GM10248 (cell line): ENCODE measurements around the gene CDH15.

ENCODE experiments used
- CTCF ChIA-PET: fragments of 300-600 bp; sonication (Branson Sonifier 250); formaldehyde crosslinking; extraction: SDS; loops from one replicate; lab custom pipeline; 2021; ENCODE audit warnings: antibody characterized with exemption; lab: Yijun Ruan, JAX
- POLR2A ChIA-PET: fragments of 350-650 bp; sonication (Branson Sonifier 250); formaldehyde crosslinking; extraction: SDS; loops from one replicate; lab custom pipeline; 2020; ENCODE audit warnings: antibody characterized with exemption; lab: Yijun Ruan, JAX
- DNase-seq: peaks from one replicate; pipeline ENCODE4 v3.0.0; 2012; ENCODE audit errors: extremely low spot score
- TF ChIP-seq, protein P1 (sequence below): IDR thresholded peaks from 2 replicates; pipeline ENCODE4 v1.5.1; 2012; ENCODE audit warnings: mild to moderate bottlenecking, low read depth; ENCODE audit errors: extremely low read depth, missing control alignments, control extremely low read depth

CDH15 gene

DNA sequence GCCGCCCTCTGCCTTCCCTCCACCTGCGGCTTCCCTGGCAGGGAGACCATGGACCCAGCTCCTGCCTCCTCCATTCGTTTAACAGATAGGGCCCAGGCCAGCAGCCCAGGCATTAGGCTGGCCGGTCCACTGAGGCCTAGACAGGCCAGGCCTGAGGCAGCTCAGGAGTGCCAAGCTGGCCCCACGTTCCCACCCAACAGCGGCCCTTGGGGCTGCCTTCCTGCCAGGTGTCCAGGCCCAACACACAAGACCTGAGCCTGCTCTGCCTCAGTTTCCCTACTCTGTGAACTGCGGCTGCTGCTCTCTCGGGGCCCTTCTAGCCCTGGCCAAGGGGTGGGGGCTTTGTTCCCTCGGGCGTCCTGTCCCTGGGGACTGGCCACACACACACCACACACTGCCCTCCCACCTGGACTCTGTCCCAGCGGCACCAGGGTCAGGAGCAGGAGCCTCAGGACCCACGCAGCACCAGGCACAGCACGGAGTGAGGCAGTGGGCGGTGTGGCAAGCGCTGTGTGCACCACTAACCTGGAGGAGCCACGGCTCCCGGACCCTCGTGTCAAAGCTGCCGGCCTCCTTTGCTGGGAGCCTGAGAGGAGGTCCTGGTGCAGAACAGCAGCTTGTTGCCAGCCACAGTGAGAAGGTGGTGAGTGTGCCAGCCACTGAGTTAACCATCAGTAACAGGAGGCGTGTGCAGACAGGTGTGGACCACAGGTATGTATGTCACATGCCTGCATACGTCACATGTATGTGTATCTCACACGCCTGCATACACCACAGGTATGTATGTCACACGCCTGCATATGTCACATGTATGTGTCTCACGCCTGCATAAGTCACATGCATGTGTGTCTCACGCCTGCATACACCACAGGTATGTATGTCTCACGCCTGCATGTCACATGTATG is 14.6 kb upstream of the CDH15 start:
- TF ChIP-seq, protein P1, sequence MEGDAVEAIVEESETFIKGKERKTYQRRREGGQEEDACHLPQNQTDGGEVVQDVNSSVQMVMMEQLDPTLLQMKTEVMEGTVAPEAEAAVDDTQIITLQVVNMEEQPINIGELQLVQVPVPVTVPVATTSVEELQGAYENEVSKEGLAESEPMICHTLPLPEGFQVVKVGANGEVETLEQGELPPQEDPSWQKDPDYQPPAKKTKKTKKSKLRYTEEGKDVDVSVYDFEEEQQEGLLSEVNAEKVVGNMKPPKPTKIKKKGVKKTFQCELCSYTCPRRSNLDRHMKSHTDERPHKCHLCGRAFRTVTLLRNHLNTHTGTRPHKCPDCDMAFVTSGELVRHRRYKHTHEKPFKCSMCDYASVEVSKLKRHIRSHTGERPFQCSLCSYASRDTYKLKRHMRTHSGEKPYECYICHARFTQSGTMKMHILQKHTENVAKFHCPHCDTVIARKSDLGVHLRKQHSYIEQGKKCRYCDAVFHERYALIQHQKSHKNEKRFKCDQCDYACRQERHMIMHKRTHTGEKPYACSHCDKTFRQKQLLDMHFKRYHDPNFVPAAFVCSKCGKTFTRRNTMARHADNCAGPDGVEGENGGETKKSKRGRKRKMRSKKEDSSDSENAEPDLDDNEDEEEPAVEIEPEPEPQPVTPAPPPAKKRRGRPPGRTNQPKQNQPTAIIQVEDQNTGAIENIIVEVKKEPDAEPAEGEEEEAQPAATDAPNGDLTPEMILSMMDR: no peak
- CTCF ChIA-PET: interaction anchor here (1.3 to 3.1 kb wide), 4 partner anchors 8 to 222 kb away, joined by 3 to 10 read pairs (median 6); no protein-coding TSS in a partner anchor
- POLR2A ChIA-PET: interaction anchor here (0.9 to 1.3 kb wide), 2 partner anchors 11 to 52 kb away, joined by 3 read pairs; no protein-coding TSS in a partner anchor
- no peak for DNase-seq

DNA sequence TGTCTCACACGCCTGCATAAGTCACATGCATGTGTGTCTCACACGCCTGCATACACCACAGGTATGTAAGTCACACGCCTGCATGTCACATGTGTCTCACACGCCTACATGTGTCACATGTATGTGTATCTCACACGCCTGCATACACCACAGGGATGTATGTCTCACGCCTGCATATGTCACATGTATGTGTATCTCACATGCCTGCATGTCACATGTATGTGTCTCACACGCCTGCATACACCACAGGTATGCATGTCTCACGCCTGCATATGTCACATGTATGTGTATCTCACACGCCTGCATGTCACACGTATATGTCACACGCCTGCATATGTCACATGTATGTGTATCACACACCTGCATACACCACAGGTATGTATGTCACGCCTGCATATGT is 13.8 kb upstream of the CDH15 start:
- ChIA-PET POLR2A (no interaction called here), CTCF (no interaction called here)
- TF ChIP-seq, protein P1: no peak
- no peak for DNase-seq

DNA sequence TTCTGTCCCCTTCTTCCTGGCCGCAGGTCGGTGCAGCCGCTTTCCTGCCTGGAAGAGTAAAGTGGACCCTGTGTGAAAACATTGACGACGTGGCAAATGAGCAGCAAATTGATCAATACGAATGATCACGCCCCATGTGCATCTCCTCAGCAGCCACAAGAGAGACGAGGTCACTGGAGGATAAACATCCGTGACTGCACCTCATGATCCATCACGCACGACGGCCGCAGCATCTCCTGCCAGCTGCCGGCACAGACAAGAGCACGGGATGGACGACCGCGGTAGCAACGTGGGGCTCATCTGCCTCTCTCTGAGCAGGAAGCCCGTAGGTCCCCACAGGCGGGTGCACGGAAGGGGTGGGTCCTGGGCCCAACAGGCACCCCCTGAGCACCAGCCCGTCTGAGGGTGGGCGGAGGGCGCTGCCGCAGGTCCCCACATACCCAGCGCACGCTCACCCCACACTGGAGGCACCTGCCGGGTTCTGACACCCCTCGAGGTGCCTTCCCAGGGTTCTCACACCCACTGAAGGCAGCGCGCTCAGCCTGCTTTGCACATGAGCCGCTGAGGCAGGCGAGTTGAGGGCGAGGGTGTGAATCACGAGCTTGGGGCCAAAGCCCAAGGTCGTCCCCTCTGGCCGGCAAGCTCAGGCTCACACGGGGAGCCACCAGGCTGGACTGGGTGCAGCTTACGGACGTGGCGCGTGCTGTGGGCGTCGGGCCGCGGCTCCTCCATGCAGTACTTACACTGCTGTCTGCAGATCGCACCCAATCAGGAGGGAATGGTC is 12.3 kb upstream of the CDH15 start:
- ChIA-PET POLR2A (no interaction called here), CTCF (interaction anchor here (0.9 to 1.5 kb wide), 2 partner anchors 8 to 12 kb away, joined by 3 read pairs; no protein-coding TSS in a partner anchor)
- TF ChIP-seq, protein P1: no peak
- DNase-seq: no peak

DNA sequence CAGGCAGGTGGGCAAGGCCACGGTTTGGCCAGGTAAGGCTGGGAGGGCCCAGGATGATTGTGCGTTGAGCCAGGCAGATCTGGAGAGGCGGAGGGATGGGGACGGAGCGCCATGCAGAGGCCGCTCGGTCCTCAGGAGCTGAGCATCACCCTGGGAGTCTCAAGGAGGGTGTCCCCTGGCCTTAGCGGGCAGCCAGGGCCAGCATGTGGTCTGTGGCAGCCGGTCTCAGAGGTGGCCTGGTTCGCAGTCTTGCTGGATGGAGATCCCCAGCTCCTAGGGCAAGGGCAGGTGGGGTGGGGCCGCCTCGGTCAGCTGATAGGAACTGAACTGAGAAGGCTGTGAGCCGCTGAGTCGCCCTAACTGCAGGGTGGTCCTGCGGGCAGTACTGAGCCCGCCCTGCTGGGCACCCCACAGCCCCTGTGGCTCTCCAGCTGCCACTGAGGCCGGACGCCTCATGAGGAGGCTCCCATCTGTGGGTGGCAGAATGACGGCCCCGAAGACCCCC is 11.6 kb upstream of the CDH15 start:
- TF ChIP-seq, protein P1: no peak
- ChIA-PET CTCF (interaction anchor here (1.5 kb wide), 1 partner anchor 11 kb away, joined by 3 read pairs; no protein-coding TSS in a partner anchor), POLR2A (no interaction called here)

DNA sequence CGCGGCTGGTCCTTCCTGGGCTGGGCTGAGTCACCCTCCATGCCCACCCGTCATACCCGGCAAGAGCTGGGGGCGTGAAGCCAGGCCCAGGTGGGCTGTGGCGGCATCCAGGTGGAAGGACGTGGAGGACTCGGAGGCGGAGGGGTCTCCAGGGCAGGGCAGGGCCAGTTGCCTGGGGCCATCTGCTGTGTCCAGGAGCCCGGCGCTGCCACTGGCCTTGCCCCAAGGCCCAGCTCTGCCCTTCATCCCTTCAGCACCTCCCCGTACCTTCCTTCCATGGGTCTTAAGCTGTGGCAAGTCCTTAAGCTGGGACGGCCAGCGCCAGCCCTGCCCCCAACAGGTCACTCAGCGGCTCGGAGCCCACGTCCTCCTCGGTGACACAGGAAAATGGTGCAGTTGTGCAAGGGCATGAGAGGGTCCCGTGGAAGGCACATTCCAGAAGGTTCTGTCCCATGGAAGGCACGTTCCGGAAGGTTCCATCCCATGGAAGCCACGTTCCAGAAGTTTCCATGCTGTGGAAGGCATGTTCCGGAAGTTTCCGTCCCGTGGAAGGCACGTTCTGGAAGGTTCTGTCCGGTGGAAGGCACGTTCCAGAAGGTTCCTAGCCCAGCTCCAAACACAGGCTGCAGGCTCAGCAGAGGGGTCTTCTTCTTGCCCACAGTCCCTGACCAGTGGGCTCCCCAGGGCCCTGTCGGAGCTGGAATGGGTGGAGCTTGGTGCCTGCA is 10.4 kb upstream of the CDH15 start:
- ChIA-PET CTCF (no interaction called here), POLR2A (no interaction called here)
- TF ChIP-seq, protein P1: no peak
- no peak for DNase-seq

More for the DNA sequence above, 11.6 kb upstream of the CDH15 start:
- no peak for DNase-seq
